Suprapubic skin (tissue), 4 donors: ENCODE results near the gene KRR1. TPM values are rescaled to one million over a fixed set of nuclear protein-coding genes. Genes with fewer than 3 reads are reported as not detected.

Experiments used
- DNase-seq, 2 donors: peaks; one replicate each; pipeline ENCODE4 v3.0.0-alpha.2; 2019; ENCODE audit warnings: low spot score in 2 of 2
- H3K27ac ChIP-seq: fragments of 200-600 bp; sonication (generic); one replicate; pipeline ENCODE4 v1.5.1; 2019
- H3K27me3 ChIP-seq: fragments of 200-600 bp; sonication (generic); one replicate; pipeline ENCODE4 v1.5.1; 2019
- H3K36me3 ChIP-seq: fragments of 200-600 bp; sonication (generic); one replicate; pipeline ENCODE4 v1.5.1; 2019
- H3K4me1 ChIP-seq: fragments of 200-600 bp; sonication (generic); one replicate; pipeline ENCODE4 v1.5.1; 2019
- H3K4me3 ChIP-seq: fragments of 200-600 bp; sonication (generic); one replicate; pipeline ENCODE4 v1.5.1; 2019; ENCODE audit warnings: mild to moderate bottlenecking
- H3K9me3 ChIP-seq: fragments of 200-600 bp; sonication (generic); one replicate; pipeline ENCODE4 v1.5.1; 2019
- CTCF ChIP-seq, 2 donors: fragments of 200-600 bp in 1 of 2; fragments of 450-650 bp in 1 of 2; sonication (generic) in 1 of 2; IDR thresholded peaks; one replicate each; pipeline ENCODE4 v1.5.1; 2016 to 2019; ENCODE audit warnings: antibody characterized with exemption in 2 of 2, mild to moderate bottlenecking in 1 of 2, moderate library complexity in 1 of 2
- EP300 ChIP-seq: sonication (generic); formaldehyde crosslinking; IDR thresholded peaks from one replicate; pipeline ENCODE4 v1.6.1; 2017; ENCODE audit warnings: antibody characterized with exemption
- POLR2A ChIP-seq, 2 donors: fragments of 450-650 bp; IDR thresholded peaks; one replicate each; pipeline ENCODE4 v1.6.1; 2017; ENCODE audit warnings: antibody characterized with exemption in 2 of 2, mild to moderate bottlenecking in 2 of 2, moderate library complexity in 2 of 2
- POLR2AphosphoS5 ChIP-seq, 3 donors: sonication (generic); formaldehyde crosslinking; IDR thresholded peaks; one replicate each; pipeline ENCODE4 v1.6.1; 2017; ENCODE audit warnings: antibody characterized with exemption in 3 of 3
- WGBS: methylation state at CpG from one replicate; pipeline ENCODE4 v1.1.5; 2018; 5-methylcytosine and 5-hydroxymethylcytosine counted together
- total RNA-seq, 4 donors: library from RNA; depleted of rRNA; stranded (reverse); fragments of >200 nt; gene quantifications; one replicate each; pipeline ENCODE4 v1.1.0, GENCODE V29; 2016

The KRR1 gene
- total RNA-seq: 10 to 100 TPM; 34.6 to 56.5 (median 39.1) TPM

DNA sequence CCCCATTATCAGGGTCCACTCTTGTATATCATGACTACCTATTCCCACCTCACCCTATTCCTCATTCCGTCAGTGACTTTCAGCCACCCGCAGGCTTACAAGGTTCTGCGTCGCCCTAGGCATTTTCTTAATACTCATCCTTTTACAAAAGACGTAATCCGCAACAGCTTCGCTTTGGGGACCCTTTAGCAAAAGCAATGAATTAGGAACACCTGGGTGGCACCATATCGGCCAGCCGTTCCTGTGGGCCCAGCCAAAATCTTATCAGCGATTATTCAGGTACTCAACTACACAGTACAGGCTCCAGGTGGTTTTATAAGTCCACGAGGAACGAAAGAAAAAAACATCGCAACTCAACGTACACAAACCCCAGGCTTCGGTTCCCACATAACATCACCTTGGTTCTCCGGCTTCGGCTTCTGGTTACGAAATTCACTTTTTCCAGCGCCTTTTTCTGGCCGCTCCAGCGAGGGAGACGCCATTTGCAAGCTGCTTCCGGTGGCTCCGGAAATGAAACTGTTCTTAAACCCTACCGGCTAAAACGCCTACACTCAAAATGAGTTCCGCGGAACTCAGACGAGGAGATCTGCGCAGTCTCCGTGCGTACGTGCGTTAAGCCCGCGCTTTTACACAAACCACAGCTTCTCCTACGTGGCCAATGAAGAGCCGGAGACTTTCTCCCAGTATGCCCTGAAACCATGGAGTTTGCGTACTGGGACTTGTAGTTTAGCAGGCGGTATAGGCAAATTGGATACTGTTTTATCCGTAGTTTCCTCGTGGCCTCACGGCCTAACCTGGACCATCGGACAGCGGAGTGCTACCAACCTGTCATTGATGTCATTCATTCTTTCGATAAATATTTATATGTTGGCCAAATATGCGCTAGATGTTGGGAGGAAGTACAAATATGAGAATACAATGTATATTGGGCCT lies at the start of gene KRR1:
Gene KRR1 (minus strand): TSS at position 494 of the 933 bp plus-strand sequence. CDS start 12 bp downstream, at position 482.
- peak; percentile 93 to 94 for DNase-seq
- WGBS: 5% methylated on average over 44 of the region's 47 CpGs
- Histone ChIP-seq H3K4me1 (peaks cover 26% of the 10 kb centered on the region), H3K27ac (peak within 1 kb of the TSS; percentile 71), H3K27me3 (no peaks in the 10 kb centered on the region), H3K36me3 (peaks cover 4% of the 10 kb centered on the region), H3K4me3 (peak within 1 kb of the TSS; percentile 82), H3K9me3 (no peaks in the 10 kb centered on the region)
- TF ChIP-seq POLR2A (IDR thresholded peaks at IDR 0.05) (peak in 1 of 2 donors; percentile 42), EP300 (no peak), CTCF (IDR thresholded peaks at IDR 0.05) (no peak), POLR2AphosphoS5 (IDR thresholded peaks at IDR 0.05) (peak; percentile 2 to 49 (median 36))

DNA sequence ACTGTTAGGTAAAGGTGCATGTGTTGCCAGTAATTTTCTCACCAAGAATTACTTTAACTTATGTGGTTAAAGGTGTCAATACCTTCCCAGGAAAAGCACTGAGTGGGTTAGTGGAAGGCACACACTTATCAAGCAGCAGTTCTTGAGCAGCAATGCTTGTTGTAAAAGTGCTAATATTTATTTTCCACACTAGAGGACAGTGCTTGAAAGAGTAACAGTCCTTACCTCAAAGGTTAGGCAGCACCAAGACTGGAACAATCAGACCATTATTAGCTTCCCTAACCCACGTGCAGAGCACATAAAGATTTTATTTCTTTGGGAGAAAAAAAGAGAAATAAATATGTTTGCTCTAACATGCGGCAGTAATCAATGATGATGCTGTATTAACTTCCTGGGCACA lies 48.8 kb upstream of the KRR1 start:
- H3K27me3 ChIP-seq: no peaks in the 10 kb centered on the region
- no peak overlapping the region for H3K27ac ChIP-seq
- no peak overlapping the region for H3K4me3 ChIP-seq
- no peaks in the 10 kb centered on the region for H3K36me3 ChIP-seq
- no peak for DNase-seq
- TF ChIP-seq POLR2AphosphoS5 (IDR thresholded peaks at IDR 0.05) (no peak), CTCF (IDR thresholded peaks at IDR 0.05) (no peak), EP300 (no peak), POLR2A (IDR thresholded peaks at IDR 0.05) (no peak)
- no peaks in the 10 kb centered on the region for H3K9me3 ChIP-seq
- H3K4me1 ChIP-seq: peaks cover 2% of the 10 kb centered on the region
- 23% methylated on average over 2 of the region's 2 CpGs for WGBS

DNA sequence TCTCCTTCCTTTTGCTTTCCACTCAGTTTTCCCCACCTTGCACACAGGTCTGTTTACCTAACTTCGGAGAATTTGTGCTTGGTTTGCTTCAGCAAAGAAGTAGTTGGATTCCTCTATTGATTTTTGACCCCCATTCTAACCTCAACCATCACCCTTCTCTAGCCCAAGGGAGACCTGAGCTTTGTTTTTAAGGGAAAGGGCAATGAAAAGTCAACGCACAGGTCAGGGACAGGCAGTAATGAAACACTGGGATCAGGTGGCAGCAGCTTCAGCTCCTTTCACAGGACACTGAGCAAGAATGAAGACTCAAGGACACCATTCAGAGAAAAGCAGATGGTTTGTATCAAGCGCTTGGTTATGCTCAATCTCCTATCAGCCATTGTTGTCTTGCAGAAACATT lies 46.9 kb upstream of the KRR1 start:
- Histone ChIP-seq H3K27ac (no peak overlapping the region), H3K4me1 (no peaks in the 10 kb centered on the region), H3K4me3 (no peak overlapping the region), H3K9me3 (no peaks in the 10 kb centered on the region), H3K27me3 (no peaks in the 10 kb centered on the region), H3K36me3 (no peaks in the 10 kb centered on the region)
- TF ChIP-seq POLR2A (IDR thresholded peaks at IDR 0.05) (no peak), POLR2AphosphoS5 (IDR thresholded peaks at IDR 0.05) (no peak), CTCF (IDR thresholded peaks at IDR 0.05) (no peak), EP300 (no peak)
- WGBS: 92% methylated on average over 3 of the region's 3 CpGs
- no peak for DNase-seq

GRCh38 chr12:75556311-75556899 lies 45.0 kb upstream of the KRR1 start:
- H3K27ac ChIP-seq: no peak overlapping the region
- WGBS: 65% methylated on average over 3 of the region's 3 CpGs

More at GRCh38 chr12:75556311-75556899, 45.0 kb upstream of the KRR1 start:
- no peak for DNase-seq
- H3K4me1 ChIP-seq: no peaks in the 10 kb centered on the region
- TF ChIP-seq CTCF (IDR thresholded peaks at IDR 0.05): no peak
- TF ChIP-seq EP300: no peak
- no peak for TF ChIP-seq POLR2A (IDR thresholded peaks at IDR 0.05)
- TF ChIP-seq POLR2AphosphoS5 (IDR thresholded peaks at IDR 0.05): no peak
- H3K36me3 ChIP-seq: no peaks in the 10 kb centered on the region
- H3K27me3 ChIP-seq: no peaks in the 10 kb centered on the region
- H3K9me3 ChIP-seq: no peaks in the 10 kb centered on the region
- no peak overlapping the region for H3K4me3 ChIP-seq
